H1 (cell line): Measurements from ENCODE around the gene ATG16L2. TPM values are rescaled to one million over a fixed set of nuclear protein-coding genes. Genes with fewer than 3 reads are reported as not detected.

Experiments
- CTCF ChIA-PET: fragments of 300-600 bp; sonication (Branson Sonifier 250); formaldehyde crosslinking; loops from one replicate; lab custom pipeline; 2021; ENCODE audit not compliant: partially characterized antibody; lab: Charles Lee
- POLR2A ChIA-PET: fragments of 300-600 bp; sonication (Branson Sonifier 250); formaldehyde crosslinking; loops from one replicate; lab custom pipeline; 2021; ENCODE audit warnings: inconsistent platforms; ENCODE audit not compliant: partially characterized antibody; lab: Charles Lee
- DNase-seq, 2 experiments: peaks; one replicate each; pipeline versions ENCODE4 v3.0.0 to v3.0.0-alpha.2; 2010 to 2022; ENCODE audit warnings: low spot score in 2 of 2, low read depth in 1 of 2, mixed read lengths in 1 of 2
- FAIRE-seq: peaks from 2 replicates; lab custom pipeline; 2011; peaks lifted over from hg19 to GRCh38; lab: Jason Lieb, UNC
- H2AFZ ChIP-seq: 2 replicates; pipeline ENCODE4 v1.8.1; 2012; ENCODE audit warnings: low read length, inconsistent platforms
- H2AK5ac ChIP-seq: 2 replicates; pipeline ENCODE4 v1.6.1; 2013; ENCODE audit warnings: low read depth, low read length
- H2BK120ac ChIP-seq: replicated peaks from 2 replicates; pipeline ENCODE3; 2013; ENCODE audit warnings: low read depth, low read length, inconsistent platforms
- H2BK12ac ChIP-seq: 2 replicates; pipeline ENCODE4 v1.6.1; 2013; ENCODE audit warnings: low read depth, low read length
- H2BK15ac ChIP-seq: 2 replicates; pipeline ENCODE4 v1.6.1; 2013; ENCODE audit warnings: low read length
- H2BK20ac ChIP-seq: 2 replicates; pipeline ENCODE4 v1.6.1; 2013; ENCODE audit warnings: low read length
- H2BK5ac ChIP-seq: 2 replicates; pipeline ENCODE4 v1.6.1; 2013; ENCODE audit warnings: low read depth, low read length
- H3K14ac ChIP-seq: 2 replicates; pipeline ENCODE4 v1.6.1; 2013; ENCODE audit warnings: inconsistent platforms; ENCODE audit not compliant: insufficient read length
- H3K18ac ChIP-seq: 2 replicates; pipeline ENCODE4 v1.6.1; 2013; ENCODE audit warnings: low read length; ENCODE audit errors: extremely low read depth
- H3K23ac ChIP-seq: 2 replicates; pipeline ENCODE4 v1.6.1; 2013; ENCODE audit warnings: inconsistent platforms; ENCODE audit not compliant: insufficient read length
- H3K23me2 ChIP-seq: 2 replicates; pipeline ENCODE4 v1.6.1; 2013; ENCODE audit warnings: low read depth, low read length
- H3K27ac ChIP-seq: 2 replicates; pipeline ENCODE4 v1.6.1; 2011; ENCODE audit warnings: low read depth, low read length, inconsistent platforms
- H3K27me3 ChIP-seq, 4 experiments: replicated peaks in 1 of 4; 1 replicate in 1 of 4; 2 replicates in 3 of 4; pipeline versions ENCODE4 v1.6.1 to v1.8.1; 2011 to 2013; ENCODE audit warnings: low read length in 3 of 4, mild to moderate bottlenecking in 3 of 4, inconsistent platforms in 2 of 4, mixed read lengths in 2 of 4, moderate library complexity in 1 of 4; ENCODE audit not compliant: control insufficient read depth in 3 of 4, insufficient read depth in 3 of 4; ENCODE audit errors: extremely low read depth in 1 of 4
- H3K36me3 ChIP-seq, 4 experiments: 2 replicates each; pipeline versions ENCODE4 v1.6.1 to v1.8.1; 2011 to 2013; ENCODE audit warnings: mild to moderate bottlenecking in 4 of 4, low read length in 3 of 4, moderate library complexity in 2 of 4, control low read depth in 1 of 4, inconsistent platforms in 1 of 4; ENCODE audit not compliant: insufficient read depth in 4 of 4, control insufficient read depth in 2 of 4
- H3K4ac ChIP-seq: replicated peaks from 2 replicates; pipeline ENCODE3; 2013; ENCODE audit warnings: low read length, low read depth, mixed read lengths, inconsistent platforms; ENCODE audit not compliant: insufficient read length
- H3K4me1 ChIP-seq, 4 experiments: replicated peaks in 1 of 4; 1 replicate in 1 of 4; 2 replicates in 3 of 4; pipeline versions ENCODE4 v1.6.1 to v1.8.1; 2011 to 2013; ENCODE audit warnings: low read length in 3 of 4, inconsistent platforms in 2 of 4, mixed read lengths in 1 of 4; ENCODE audit not compliant: insufficient read depth in 4 of 4, control insufficient read depth in 3 of 4
- H3K4me2 ChIP-seq, 2 experiments: 2 replicates each; pipeline versions ENCODE4 v1.6.1 to v1.8.1; 2011 to 2013; ENCODE audit warnings: low read depth in 2 of 2, low read length in 2 of 2, control low read depth in 1 of 2, inconsistent platforms in 1 of 2, mild to moderate bottlenecking in 1 of 2; ENCODE audit not compliant: insufficient read depth in 1 of 2
- H3K4me3 ChIP-seq, 4 experiments: fragments of 200-600, 300-600 bp in 1 of 4; sonication (generic), shearing (Covaris generic), sonication (Bioruptor Twin) in 1 of 4; 2 replicates each; pipeline versions ENCODE4 v1.5.1 to v1.8.1; 2011 to 2016; ENCODE audit warnings: low read length in 4 of 4, low read depth in 3 of 4, control low read depth in 2 of 4, inconsistent platforms in 2 of 4, mild to moderate bottlenecking in 2 of 4, mixed read lengths in 1 of 4, moderate library complexity in 1 of 4; ENCODE audit not compliant: insufficient read depth in 2 of 4; ENCODE audit errors: extremely low read depth in 1 of 4
- H3K56ac ChIP-seq: replicated peaks from 2 replicates; pipeline ENCODE3; 2013; ENCODE audit warnings: low read depth, mild to moderate bottlenecking, mixed read lengths, low read length, inconsistent platforms; ENCODE audit not compliant: insufficient read length
- H3K79me1 ChIP-seq: 2 replicates; pipeline ENCODE4 v1.6.1; 2013; ENCODE audit warnings: low read depth, low read length, control low read depth
- H3K79me2 ChIP-seq, 2 experiments: 2 replicates each; pipeline versions ENCODE4 v1.6.1 to v1.8.1; 2012 to 2013; ENCODE audit warnings: low read length in 2 of 2, mild to moderate bottlenecking in 2 of 2, inconsistent platforms in 1 of 2; ENCODE audit not compliant: insufficient read depth in 2 of 2, control insufficient read depth in 1 of 2
- H3K9ac ChIP-seq, 4 experiments: replicated peaks in 1 of 4; 1 replicate in 1 of 4; 2 replicates in 3 of 4; pipeline versions ENCODE4 v1.6.1 to v1.8.1; 2011 to 2013; ENCODE audit warnings: low read depth in 3 of 4, low read length in 3 of 4, control low read depth in 2 of 4, mild to moderate bottlenecking in 2 of 4, moderate library complexity in 2 of 4, inconsistent platforms in 1 of 4; ENCODE audit errors: extremely low read depth in 1 of 4
- H3K9me3 ChIP-seq, 2 experiments: 2 replicates each; pipeline versions ENCODE4 v1.6.1 to v1.8.1; 2012 to 2013; ENCODE audit warnings: mild to moderate bottlenecking in 2 of 2, moderate library complexity in 2 of 2, control low read depth in 1 of 2, inconsistent platforms in 1 of 2, low read depth in 1 of 2, low read length in 1 of 2, mixed read lengths in 1 of 2; ENCODE audit not compliant: insufficient read depth in 2 of 2
- H4K20me1 ChIP-seq, 2 experiments: replicated peaks in 1 of 2; 2 replicates each; pipeline versions ENCODE3 to v1.8.1; 2011 to 2013; ENCODE audit warnings: inconsistent platforms in 2 of 2, low read length in 2 of 2, mild to moderate bottlenecking in 1 of 2; ENCODE audit not compliant: insufficient read depth in 2 of 2, control insufficient read depth in 1 of 2
- H4K5ac ChIP-seq: 2 replicates; pipeline ENCODE4 v1.6.1; 2013; ENCODE audit warnings: low read length, low read depth, mixed read lengths, inconsistent platforms; ENCODE audit not compliant: insufficient read length
- H4K8ac ChIP-seq: 2 replicates; pipeline ENCODE4 v1.8.0; 2013; ENCODE audit warnings: mild to moderate bottlenecking, moderate library complexity, low read length, inconsistent platforms; ENCODE audit not compliant: insufficient read depth; ENCODE audit errors: extremely low read depth
- H4K91ac ChIP-seq: replicated peaks from 2 replicates; pipeline ENCODE3; 2013; ENCODE audit warnings: low read length, mixed read lengths, inconsistent platforms; ENCODE audit not compliant: insufficient read length
- BCL11A ChIP-seq, 2 experiments: IDR thresholded peaks; one replicate each; pipeline ENCODE4 v1.6.1; 2011; ENCODE audit warnings: low read depth in 2 of 2, low read length in 2 of 2, mild to moderate bottlenecking in 2 of 2
- EGR1 ChIP-seq: IDR thresholded peaks from 2 replicates; pipeline ENCODE4 v1.6.1; 2011; ENCODE audit warnings: low read depth, low read length, borderline replicate concordance
- FOSL1 ChIP-seq: IDR thresholded peaks from 2 replicates; pipeline ENCODE4 v1.6.1; 2011; ENCODE audit warnings: mild to moderate bottlenecking, low read depth, low read length, moderate library complexity; ENCODE audit not compliant: insufficient read depth
- JUND ChIP-seq: IDR thresholded peaks from 2 replicates; pipeline ENCODE4 v1.6.1; 2011; ENCODE audit warnings: mild to moderate bottlenecking, improper control_type of control experiment, low read length
- PHF8 ChIP-seq: fragments of 200-600 bp; sonication (generic); conservative IDR thresholded peaks from 2 replicates; pipeline ENCODE4 v1.7.1; 2012; ENCODE audit warnings: low read depth, mild to moderate bottlenecking, inconsistent platforms, low read length, moderate library complexity
- POLR2AphosphoS5 ChIP-seq: IDR thresholded peaks from 2 replicates; pipeline ENCODE4 v1.6.1; 2011; ENCODE audit warnings: low read depth, low read length
- RAD21 ChIP-seq, 2 experiments: IDR thresholded peaks in 1 of 2; conservative IDR thresholded peaks in 1 of 2; 2 replicates each; pipeline ENCODE4 v1.6.1; 2011; ENCODE audit warnings: low read depth in 2 of 2, low read length in 2 of 2, improper control_type of control experiment in 1 of 2, inconsistent platforms in 1 of 2, mild to moderate bottlenecking in 1 of 2, moderate library complexity in 1 of 2
- RBBP5 ChIP-seq: IDR thresholded peaks from 2 replicates; pipeline ENCODE4 v1.7.1; 2012; ENCODE audit warnings: low read depth, mild to moderate bottlenecking, inconsistent platforms, low read length, moderate library complexity, borderline replicate concordance
- SP1 ChIP-seq: IDR thresholded peaks from 2 replicates; pipeline ENCODE4 v1.6.1; 2011; ENCODE audit warnings: low read depth, low read length
- SP2 ChIP-seq: IDR thresholded peaks from 2 replicates; pipeline ENCODE4 v1.6.1; 2012; ENCODE audit warnings: mild to moderate bottlenecking, low read length, inconsistent platforms
- SUZ12 ChIP-seq: fragments of 200-600 bp; sonication (generic); IDR thresholded peaks from 2 replicates; pipeline ENCODE4 v1.6.1; 2012; ENCODE audit warnings: mild to moderate bottlenecking, inconsistent platforms, low read length, moderate library complexity, mixed read lengths
- TBP ChIP-seq: IDR thresholded peaks from 2 replicates; pipeline ENCODE4 v1.6.1; 2011; ENCODE audit warnings: low read depth, low read length, improper control_type of control experiment
- TEAD4 ChIP-seq: IDR thresholded peaks from 2 replicates; pipeline ENCODE4 v1.6.1; 2012; ENCODE audit warnings: low read depth, low read length, inconsistent platforms, mixed read lengths
- WGBS, 2 experiments: shearing (Covaris generic) in 1 of 2; methylation state at CpG; one replicate each; pipeline versions ENCODE4 v1.1.6 to v1.1.7; 2013 to 2015; ENCODE audit warnings: low lambda C conversion rate in 2 of 2, mixed read lengths in 2 of 2, inconsistent platforms in 1 of 2, low coverage in 1 of 2, missing lambda C conversion rate in 1 of 2; ENCODE audit not compliant: insufficient replicate concordance in 2 of 2, insufficient coverage in 1 of 2, insufficient read length in 1 of 2; ENCODE audit errors: extremely low coverage in 1 of 2, missing lambda C conversion rate in 1 of 2; 5-methylcytosine and 5-hydroxymethylcytosine counted together
- polyA plus RNA-seq, 7 experiments: library from polyadenylated mRNA; depleted of rRNA in 3 of 7; stranded (reverse) in 5 of 7; unstranded in 2 of 7; fragments of >200 nt in 5 of 7; fragments of 200-250 nt in 2 of 7; gene quantifications; 1 replicate in 5 of 7; 2 replicates in 1 of 7; 4 replicates in 1 of 7; pipeline versions ENCODE4 v1.2.1 to v1.2.3, GENCODE V29; 2011 to 2013; ENCODE audit warnings: missing spikeins in 2 of 7, mixed read lengths in 2 of 7
- total RNA-seq: library from RNA; stranded (reverse); fragmentation: NEBNext Ultra II Directional; extraction: Animal tissue kit (Norgen Biotek cat#: 25700); gene quantifications from 2 replicates; pipeline ENCODE4 v1.2.1, GENCODE V29; 2021

ATG16L2 gene
- total and polyA plus RNA-seq, 2 of the 8 experiments (the other 6 are each of a cell fraction or from before 2014, with no cell fraction given): 11.0 to 18.5 TPM

DNA sequence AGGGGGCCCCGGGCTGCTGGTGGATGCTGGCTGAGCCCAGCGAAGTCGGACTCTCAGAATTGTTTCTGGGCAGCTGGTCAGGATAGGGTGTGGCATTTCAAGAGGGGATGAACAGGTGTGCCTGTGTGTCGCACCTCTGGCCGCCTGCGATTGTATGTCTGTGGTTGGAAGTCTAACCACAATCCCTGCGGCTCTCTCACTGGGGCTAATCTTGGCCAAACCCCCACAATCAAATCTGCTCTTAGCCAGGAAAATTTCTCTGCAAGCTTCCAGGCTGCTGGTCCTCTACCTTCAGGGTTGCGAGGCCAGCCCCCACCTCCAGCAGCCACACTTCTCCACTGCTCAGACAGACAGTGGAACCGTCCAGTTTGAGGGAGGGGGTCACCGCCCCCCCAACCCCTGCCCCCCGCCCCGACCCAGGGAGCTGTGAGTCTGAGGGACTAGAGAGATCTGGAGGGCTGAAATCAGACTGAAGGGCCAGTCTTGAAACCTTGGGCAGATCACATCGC lies 953 bp downstream of the ATG16L2 start:
- H3K56ac ChIP-seq: no peak overlapping the region
- no peak overlapping the region for H3K4ac ChIP-seq
- no peaks in the 10 kb centered on the region for H3K79me1 ChIP-seq
- 0 out of 2 replicates have a peak overlapping the region, but pooled peaks have one; percentile 97 for H2BK5ac ChIP-seq
- 49% methylated on average over 8 of the region's 13 CpGs; no CpG with 5 or more reads in 1 of the 2 experiments for WGBS, 2 experiments
- no peak overlapping the region for H2BK20ac ChIP-seq
- no peak overlapping the region for H2BK120ac ChIP-seq
- peaks cover 0 to 15% (median 9%) of the 10 kb centered on the region in 4 experiments; a peak in 5 of 7 replicates for H3K4me1 ChIP-seq
- H3K14ac ChIP-seq: peak overlapping the region; percentile 11
- H4K91ac ChIP-seq: no peak overlapping the region
- H4K8ac ChIP-seq: peak overlapping the region; percentile 98; the same call in 1 of the 2 replicates
- peaks cover 0 to 2% of the 10 kb centered on the region in 2 experiments; a peak in 1 of 4 replicates for H3K79me2 ChIP-seq
- FAIRE-seq: no peak
- H4K5ac ChIP-seq: no peak overlapping the region
- no peak overlapping the region for H3K18ac ChIP-seq
- H3K4me3 ChIP-seq: peak overlapping the region; percentile 58 to 84 (median 79)
- DNase-seq: no peak
- peak overlapping the region in 3 of 4 experiments; percentile 16 to 91 (median 91); a peak in 5 of 7 replicates for H3K9ac ChIP-seq
- ChIA-PET POLR2A (interaction anchor here (0.7 to 1.0 kb wide), 3 partner anchors 7 to 21 kb away, joined by 3 to 6 read pairs (median 3); partner anchors contain the start of gene STARD10), CTCF (interaction anchor here (0.9 to 5.1 kb wide), 10 partner anchors 9 to 560 kb away, joined by 3 to 29 read pairs (median 4); no protein-coding TSS in a partner anchor)
- no peak overlapping the region for H3K23ac ChIP-seq
- peaks cover 0 to 4% of the 10 kb centered on the region in 2 experiments for H4K20me1 ChIP-seq
- peaks cover 0 to 7% (median 4%) of the 10 kb centered on the region in 4 experiments; a peak in 5 of 7 replicates for H3K27me3 ChIP-seq
- H3K23me2 ChIP-seq: peaks cover 12% of the 10 kb centered on the region; the same call in 1 of the 2 replicates
- H2BK15ac ChIP-seq: no peak overlapping the region
- H3K9me3 ChIP-seq: no peaks in the 10 kb centered on the region
- H2BK12ac ChIP-seq: no peak overlapping the region
- no peak overlapping the region for H2AK5ac ChIP-seq
- H3K4me2 ChIP-seq: peak overlapping the region; percentile 75 to 97
- no peaks in the 10 kb centered on the region for H3K36me3 ChIP-seq
- no peak overlapping the region for H2AFZ ChIP-seq
- H3K27ac ChIP-seq: no peak overlapping the region
- TF ChIP-seq SUZ12 (no peak), TBP (no peak), EGR1 (no peak), TEAD4 (no peak), SP2 (no peak), SP1 (no peak), PHF8 (no peak), FOSL1 (no peak), RBBP5 (no peak), RAD21 (IDR thresholded peaks at IDR 0.05 in 1 of 2, conservative IDR thresholded peaks at IDR 0.05 in 1 of 2; ENCODE audit: low read depth in 2 of 2, low read length in 2 of 2) (no peak), POLR2AphosphoS5 (no peak), JUND (no peak), BCL11A (IDR thresholded peaks at IDR 0.05; ENCODE audit: low read depth in 2 of 2, low read length in 2 of 2) (no peak)
